ENCODE data around the gene MEG3. TPM values are rescaled to one million over a fixed set of nuclear protein-coding genes. Genes with fewer than 3 reads are reported as not detected.
A peak's percentile ranks its signal among the peaks of the same experiment; 100 is the strongest.

MEG3 gene
- total RNA-seq, 1 donor from 2014 or later, result not detected

- peak; percentile 77 for DNase-seq (ENCODE audit: low spot score)
- H3K27me3 Mint-ChIP-seq (ENCODE audit: low read depth), result peaks cover 4% of the 10 kb centered on the region
- no peaks in the 10 kb centered on the region for H3K4me1 Mint-ChIP-seq (ENCODE audit: low read depth)
- no peaks in the 10 kb centered on the region for H3K9me3 Mint-ChIP-seq (ENCODE audit: low read depth)
- no peak overlapping the region for H3K27ac Mint-ChIP-seq (ENCODE audit: unreplicated experiment)
- H3K4me3 Mint-ChIP-seq (ENCODE audit: unreplicated experiment), result no peak overlapping the region
- H3K36me3 Mint-ChIP-seq (ENCODE audit: low read depth), result no peaks in the 10 kb centered on the region
- no peak for TF ChIP-seq CTCF (IDR thresholded peaks at IDR 0.05)
Measured at GRCh38 chr14:100868621-100869370, 42.9 kb downstream of the MEG3 start.

GRCh38 chr14:100871234-100872186 lies 45.6 kb downstream of the MEG3 start:
- Mint-ChIP-seq H3K4me3 (ENCODE audit: unreplicated experiment) (no peak overlapping the region), H3K27me3 (ENCODE audit: low read depth) (no peaks in the 10 kb centered on the region), H3K4me1 (ENCODE audit: low read depth) (no peaks in the 10 kb centered on the region), H3K9me3 (ENCODE audit: low read depth) (no peaks in the 10 kb centered on the region), H3K36me3 (ENCODE audit: low read depth) (no peaks in the 10 kb centered on the region), H3K27ac (ENCODE audit: unreplicated experiment) (no peak overlapping the region)
- no peak for TF ChIP-seq CTCF (IDR thresholded peaks at IDR 0.05)
- DNase-seq (ENCODE audit: low spot score), result peak; percentile 29

- Mint-ChIP-seq H3K27me3 (ENCODE audit: low read depth) (no peaks in the 10 kb centered on the region), H3K9me3 (ENCODE audit: low read depth) (no peaks in the 10 kb centered on the region), H3K36me3 (ENCODE audit: low read depth) (no peaks in the 10 kb centered on the region), H3K4me1 (ENCODE audit: low read depth) (no peaks in the 10 kb centered on the region), H3K4me3 (ENCODE audit: unreplicated experiment) (no peak overlapping the region), H3K27ac (ENCODE audit: unreplicated experiment) (no peak overlapping the region)
- no peak for TF ChIP-seq CTCF (IDR thresholded peaks at IDR 0.05)
- DNase-seq (ENCODE audit: low spot score), result peak; percentile 77
Measured at GRCh38 chr14:100872259-100873095, 46.6 kb downstream of the MEG3 start.

GRCh38 chr14:100873096-100873482 lies 47.2 kb downstream of the MEG3 start:
- DNase-seq (ENCODE audit: low spot score), result no peak
- Mint-ChIP-seq H3K27ac (ENCODE audit: unreplicated experiment) (no peak overlapping the region), H3K9me3 (ENCODE audit: low read depth) (no peaks in the 10 kb centered on the region), H3K4me3 (ENCODE audit: unreplicated experiment) (no peak overlapping the region), H3K36me3 (ENCODE audit: low read depth) (no peaks in the 10 kb centered on the region), H3K4me1 (ENCODE audit: low read depth) (no peaks in the 10 kb centered on the region), H3K27me3 (ENCODE audit: low read depth) (no peaks in the 10 kb centered on the region)
- no peak for TF ChIP-seq CTCF (IDR thresholded peaks at IDR 0.05)

DNA sequence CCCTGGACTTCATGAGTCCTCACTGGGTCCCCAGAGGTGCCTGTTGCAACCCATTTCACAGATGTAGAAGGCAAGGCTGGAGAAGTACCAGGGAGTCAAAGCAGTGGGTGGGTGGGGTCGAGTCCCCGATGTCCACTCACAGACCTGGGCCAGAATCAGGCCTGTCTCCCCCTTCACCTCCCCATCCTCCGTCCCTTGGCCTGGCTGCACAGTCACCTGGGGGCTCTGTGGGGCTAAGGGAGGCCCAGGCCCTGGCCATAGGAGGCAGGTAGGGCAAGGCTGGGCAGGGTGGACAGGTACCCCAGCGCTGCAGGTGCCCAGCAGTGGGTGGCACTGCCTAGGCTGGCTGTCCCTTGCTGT lies 48.1 kb downstream of the MEG3 start:
- no peak for TF ChIP-seq CTCF (IDR thresholded peaks at IDR 0.05)
- Mint-ChIP-seq H3K27ac (ENCODE audit: unreplicated experiment) (no peak overlapping the region), H3K36me3 (ENCODE audit: low read depth) (no peaks in the 10 kb centered on the region), H3K27me3 (ENCODE audit: low read depth) (no peaks in the 10 kb centered on the region), H3K9me3 (ENCODE audit: low read depth) (no peaks in the 10 kb centered on the region), H3K4me3 (ENCODE audit: unreplicated experiment) (no peak overlapping the region), H3K4me1 (ENCODE audit: low read depth) (no peaks in the 10 kb centered on the region)
- no peak for DNase-seq (ENCODE audit: low spot score)

Measured in chondrocyte (in vitro differentiated cells).